A549 treated with GW870086 at 1 μM for 4 hours (cell line): ENCODE results near the gene ZNF300. TPM values are rescaled to one million over a fixed set of nuclear protein-coding genes. Genes with fewer than 3 reads are reported as not detected.

Source experiments
- total RNA-seq: library from RNA; stranded (reverse); fragments of 200-300 nt; extraction: Qiagen RNA extraction; gene quantifications from 5 replicates; pipeline ENCODE4 v1.2.3, GENCODE V29; 2022; ENCODE audit warnings: low read depth

ZNF300 gene
- total RNA-seq = 2.0 to 2.9 TPM (median 2.8 TPM) in 5 replicates

DNA sequence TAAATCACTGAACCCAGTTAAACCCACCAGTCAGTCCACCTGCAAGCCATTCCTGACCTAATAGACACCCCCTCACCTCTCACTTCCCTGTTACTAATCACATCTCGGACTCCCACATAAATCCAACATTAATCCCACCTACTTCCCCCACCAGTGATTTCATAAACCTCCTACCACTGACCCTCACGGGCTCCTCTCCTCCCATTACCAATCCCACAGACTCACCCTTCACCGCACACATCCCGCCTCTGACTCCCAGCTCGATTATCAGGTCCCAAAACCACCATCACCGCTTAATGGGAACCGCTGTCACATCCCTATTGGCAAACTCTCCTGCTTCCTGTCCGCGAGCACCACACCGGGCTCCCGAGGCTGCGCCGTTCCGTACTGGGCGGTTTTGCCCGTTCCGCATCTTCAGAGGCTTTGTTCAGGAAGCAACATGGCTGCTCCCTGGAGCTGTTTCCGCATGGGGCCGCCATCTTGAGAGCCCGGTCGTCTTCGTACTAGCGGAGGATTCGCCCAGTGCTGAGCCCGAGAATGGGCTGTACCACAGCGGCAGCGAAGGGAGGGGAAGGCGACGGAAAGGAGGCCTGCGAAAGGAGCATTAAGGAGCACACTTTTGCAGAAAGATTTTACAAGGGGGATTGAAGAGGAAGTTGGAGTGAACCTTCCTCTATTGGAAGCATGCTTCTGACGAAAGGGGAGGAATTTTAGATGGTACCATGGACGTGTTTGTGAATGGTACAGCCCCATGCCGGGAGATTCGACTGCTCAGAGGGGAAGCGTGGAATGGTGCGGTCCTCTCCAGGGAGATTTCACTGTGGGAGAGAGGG lies at the start of gene ZNF300:
TSS of gene ZNF300 (minus strand) at position 502 of the 833 bp plus-strand sequence. CDS start 1,825 bp downstream, outside the sequence.

DNA sequence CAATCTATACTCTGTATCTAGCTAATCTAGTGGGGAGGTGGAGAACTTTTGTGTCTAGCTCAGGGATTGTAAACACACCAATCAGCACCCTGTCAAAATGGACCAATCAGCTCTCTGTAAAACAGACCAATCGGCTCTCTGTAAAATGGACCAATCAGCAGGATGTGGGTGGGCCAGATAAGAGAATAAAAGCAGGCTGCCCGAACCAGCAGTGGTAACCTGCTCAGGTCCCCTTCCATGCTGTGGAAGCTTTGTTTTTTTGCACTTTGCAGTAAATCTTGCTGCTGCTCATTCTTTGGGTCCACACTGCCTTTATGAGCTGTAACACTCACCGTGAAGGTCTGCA lies 58.5 kb downstream of the ZNF300 start, which contains the start of gene IRGM:
TSS of gene IRGM (plus strand) at position 214 of the 346 bp plus-strand sequence. CDS start 1,603 bp downstream, outside the sequence.

Other genes with a start within 250 kb of the ZNF300 start
- gene MYOZ3, start 243.7 kb downstream of the ZNF300 start, total RNA-seq = 0.06 to 0.22 TPM in 2 of 5 replicates, not detected in the others
- 44.4 to 48.9 TPM (median 47.4 TPM) in 5 replicates for gene RBM22, start 203.9 kb downstream of the ZNF300 start, total RNA-seq
- 16.6 to 20.3 TPM (median 18.4 TPM) in 5 replicates for gene DCTN4, start 146.0 kb downstream of the ZNF300 start, total RNA-seq
- 4.7 to 8.1 TPM (median 6.4 TPM) in 5 replicates for gene SMIM3, start 126.2 kb downstream of the ZNF300 start, total RNA-seq
- 0.08 to 0.34 TPM (median 0.12 TPM) in 3 of 5 replicates, not detected in the others for gene IRGM, start 58.5 kb downstream of the ZNF300 start, total RNA-seq
- 15.4 to 22.8 TPM (median 17.9 TPM) in 5 replicates for gene GPX3, start 115.6 kb upstream of the ZNF300 start, total RNA-seq
- 139 to 162 TPM (median 151 TPM) in 5 replicates for gene TNIP1, start 176.1 kb upstream of the ZNF300 start, total RNA-seq